Gastrocnemius medialis (tissue), 4 donors: ENCODE data around the gene ZNF217. TPM values are rescaled to one million over a fixed set of nuclear protein-coding genes. Genes with fewer than 3 reads are reported as not detected.
"Not testable (repeated sequence)": the region's sequence is repeated elsewhere in the genome, so short reads cannot be mapped to it uniquely, and the experiment has no call there.

Experiments
- ATAC-seq, 2 donors: fragments of 150-250 bp; one replicate each; pipeline ENCODE4 v1.9.1; 2016
- DNase-seq, 2 donors: peaks; one replicate each; pipeline ENCODE4 v3.0.0-alpha.2; 2019
- H3K27ac ChIP-seq, 4 donors: fragments of 200-600 bp; sonication (generic); 1 replicate in 1 of 4; 2 replicates in 3 of 4; pipeline ENCODE4 v1.5.1; 2016 to 2018; ENCODE audit warnings: mild to moderate bottlenecking in 2 of 4, moderate library complexity in 1 of 4
- H3K27me3 ChIP-seq, 3 donors: fragments of 200-600 bp; sonication (generic) in 2 of 3; 1 replicate in 1 of 3; 2 replicates in 2 of 3; pipeline versions ENCODE4 v1.5.1 to v1.6.0; 2016 to 2019; ENCODE audit warnings: mild to moderate bottlenecking in 1 of 3, moderate library complexity in 1 of 3
- H3K36me3 ChIP-seq, 2 donors: fragments of 200-600 bp; sonication (generic) in 1 of 2; one replicate each; pipeline ENCODE4 v1.5.1; 2017 to 2018
- H3K4me1 ChIP-seq, 2 donors: fragments of 200-600 bp; sonication (generic) in 1 of 2; one replicate each; pipeline ENCODE4 v1.5.1; 2016 to 2017; ENCODE audit warnings: mild to moderate bottlenecking in 2 of 2
- H3K4me3 ChIP-seq, 4 donors: fragments of 200-600 bp; sonication (generic) in 3 of 4; 1 replicate in 1 of 4; 2 replicates in 3 of 4; pipeline ENCODE4 v1.5.1; 2016 to 2019; ENCODE audit warnings: mild to moderate bottlenecking in 2 of 4
- H3K9me3 ChIP-seq, 3 donors: fragments of 200-600 bp; sonication (generic) in 2 of 3; 1 replicate in 1 of 3; 2 replicates in 2 of 3; pipeline ENCODE4 v1.5.1; 2016 to 2019
- CTCF ChIP-seq, 5 experiments: fragments of 450-650 bp in 3 of 5; fragments of 200-600 bp in 2 of 5; sonication (generic) in 2 of 5; IDR thresholded peaks in 4 of 5; conservative IDR thresholded peaks in 1 of 5; 1 replicate in 4 of 5; 2 replicates in 1 of 5; pipeline ENCODE4 v1.5.1; 2016 to 2019; ENCODE audit warnings: antibody characterized with exemption in 5 of 5, mild to moderate bottlenecking in 3 of 5, moderate library complexity in 3 of 5
- POLR2A ChIP-seq, 2 donors: fragments of 450-650 bp; IDR thresholded peaks; one replicate each; pipeline ENCODE4 v1.6.1; 2017; ENCODE audit warnings: antibody characterized with exemption in 2 of 2, mild to moderate bottlenecking in 2 of 2, moderate library complexity in 2 of 2
- in situ Hi-C, 4 donors: fragments of 200-750 bp; cut with MboI; loops; one replicate each; pipeline versions ENCODE4 v1.15.0 to v1.8.0; 2017; ENCODE audit warnings: low sequenced_read_pairs in 4 of 4
- intact Hi-C: fragments of 100-400 bp; cut with DNase I; formaldehyde crosslinking; loops from one replicate; pipeline ENCODE4 v1.15.1; 2023; ENCODE audit warnings: low total_unique reads
- total RNA-seq, 4 donors: library from RNA; depleted of rRNA; stranded (reverse); fragments of >200 nt; gene quantifications; one replicate each; pipeline versions ENCODE4 v1.1.0 to v1.2.3, GENCODE V29; 2016

ZNF217 gene
- total RNA-seq, 4 donors from 2014 or later: 4.1 to 5.9 (median 4.7) TPM

- in situ Hi-C loops: no loop called here
- intact Hi-C loops: no loop called here
- H3K36me3 ChIP-seq: no peaks in the 10 kb centered on the region
- no peaks in the 10 kb centered on the region for H3K27me3 ChIP-seq
- ATAC-seq (no peak), DNase-seq (no peak)
- H3K27ac ChIP-seq: no peak overlapping the region
- TF ChIP-seq POLR2A (IDR thresholded peaks at IDR 0.05) (no peak), CTCF (IDR thresholded peaks at IDR 0.05 in 4 of 5, conservative IDR thresholded peaks at IDR 0.05 in 1 of 5) (no peak)
- no peak overlapping the region for H3K4me3 ChIP-seq
- peaks cover 0 to 5% of the 10 kb centered on the region in 2 donors for H3K4me1 ChIP-seq
- no peaks in the 10 kb centered on the region for H3K9me3 ChIP-seq
Observed at GRCh38 chr20:53608456-53609452, 15.1 kb upstream of the ZNF217 start.

GRCh38 chr20:53608071-53608455 lies 14.4 kb upstream of the ZNF217 start:
- no peaks in the 10 kb centered on the region for H3K36me3 ChIP-seq
- peaks cover 0 to 5% of the 10 kb centered on the region in 2 donors for H3K4me1 ChIP-seq
- in situ Hi-C loops (no loop called here), intact Hi-C loops (no loop called here)
- DNase-seq (no peak), ATAC-seq (no peak)
- no peaks in the 10 kb centered on the region for H3K27me3 ChIP-seq
- H3K27ac ChIP-seq: no peak overlapping the region
- H3K9me3 ChIP-seq: no peaks in the 10 kb centered on the region
- TF ChIP-seq CTCF (IDR thresholded peaks at IDR 0.05 in 4 of 5, conservative IDR thresholded peaks at IDR 0.05 in 1 of 5): no peak
- no peak for TF ChIP-seq POLR2A (IDR thresholded peaks at IDR 0.05)
- H3K4me3 ChIP-seq: no peak overlapping the region

- no peaks in the 10 kb centered on the region for H3K9me3 ChIP-seq
- intact Hi-C loops: no loop called here
- ATAC-seq (peak in 1 of 2 donors; percentile 24), DNase-seq (no peak)
- no peaks in the 10 kb centered on the region for H3K27me3 ChIP-seq
- H3K4me1 ChIP-seq: peaks cover 0 to 5% of the 10 kb centered on the region in 2 donors
- in situ Hi-C loops: no loop called here
- no peak for TF ChIP-seq POLR2A (IDR thresholded peaks at IDR 0.05)
- no peak for TF ChIP-seq CTCF (IDR thresholded peaks at IDR 0.05 in 4 of 5, conservative IDR thresholded peaks at IDR 0.05 in 1 of 5)
- no peaks in the 10 kb centered on the region for H3K36me3 ChIP-seq
- no peak overlapping the region for H3K4me3 ChIP-seq
- H3K27ac ChIP-seq: no peak overlapping the region
Observed at GRCh38 chr20:53606364-53606985, 12.8 kb upstream of the ZNF217 start.

GRCh38 chr20:53605401-53605800 lies 11.8 kb upstream of the ZNF217 start:
- ATAC-seq, DNase-seq, H3K4me3 ChIP-seq, in situ Hi-C loops, intact Hi-C loops, H3K27me3 ChIP-seq, H3K9me3 ChIP-seq, H3K4me1 ChIP-seq, H3K36me3 ChIP-seq, H3K27ac ChIP-seq: not testable (repeated sequence)

GRCh38 chr20:53604846-53605245 lies 11.2 kb upstream of the ZNF217 start:
- ATAC-seq, in situ Hi-C loops, H3K4me1 ChIP-seq: not testable (repeated sequence)

More at GRCh38 chr20:53604846-53605245, 11.2 kb upstream of the ZNF217 start:
- H3K36me3 ChIP-seq, H3K27me3 ChIP-seq, intact Hi-C loops, H3K27ac ChIP-seq, H3K9me3 ChIP-seq, DNase-seq, H3K4me3 ChIP-seq: not testable (repeated sequence)
